ENCODE data around the gene PLAGL2. TPM values are rescaled to one million over a fixed set of nuclear protein-coding genes. Genes with fewer than 3 reads are reported as not detected.

The PLAGL2 gene
- total and polyA plus RNA-seq, 2 of the 4 experiments (the other 2 are of a cell fraction) = 2.9 to 7.7 TPM

GRCh38 chr20:32226391-32226790 is 18.8 kb upstream of the PLAGL2 start:
- ATAC-seq (ENCODE audit: low read depth) (no peak), DNase-seq (no peak)
- Histone ChIP-seq H4K20me1 (ENCODE audit: insufficient read depth, low read length) (no peaks in the 10 kb centered on the region; the same call in 1 of the 2 replicates), H4K8ac (ENCODE audit: low read depth in 2 of 2, low read length in 2 of 2) (no peak overlapping the region), H2BK15ac (ENCODE audit: low read depth, low read length) (no peak overlapping the region), H4K5ac (ENCODE audit: low read depth, low read length) (no peak overlapping the region), H3K27ac (ENCODE audit: insufficient read depth, low read length) (no peak overlapping the region), H3K18ac (ENCODE audit: low read depth, low read length) (no peak overlapping the region), H3K79me1 (ENCODE audit: low read depth in 1 of 2, low read length in 2 of 2) (peaks cover 3 to 10% of the 10 kb centered on the region in 2 experiments; a peak in 2 of 4 replicates), H3K4me2 (ENCODE audit: low read depth, low read length) (no peak overlapping the region), H3K4me3 (ENCODE audit: insufficient read depth, low read depth, low read length) (no peak overlapping the region), H2BK20ac (ENCODE audit: low read depth, low read length) (no peak overlapping the region), H3K4me1 (ENCODE audit: control insufficient read depth, insufficient read depth, low read length) (no peaks in the 10 kb centered on the region), H3K36me3 (ENCODE audit: control insufficient read depth, insufficient read depth, low read length) (peaks cover 43% of the 10 kb centered on the region), H3K23ac (ENCODE audit: low read depth, low read length) (no peak overlapping the region), H3K9me3 (ENCODE audit: control insufficient read depth, insufficient read depth, low read length) (no peaks in the 10 kb centered on the region), H3K14ac (replicated peaks; ENCODE audit: low read depth, low read length) (no peak overlapping the region), H2AK9ac (replicated peaks; ENCODE audit: low read depth, low read length, poor library complexity) (no peak overlapping the region), H2AFZ (replicated peaks; ENCODE audit: low read length, poor library complexity) (no peak overlapping the region), H3K27me3 (ENCODE audit: control insufficient read depth, insufficient read depth, low read length) (no peaks in the 10 kb centered on the region), H3K56ac (ENCODE audit: extremely low read depth, insufficient read depth, low read length) (no peak overlapping the region), H3K9me1 (ENCODE audit: insufficient read depth, low read length) (peaks cover 7% of the 10 kb centered on the region), H2BK5ac (ENCODE audit: low read depth, low read length, poor library complexity, severe bottlenecking) (no peak overlapping the region), H2BK120ac (ENCODE audit: low read depth, low read length) (no peak overlapping the region), H3K4ac (ENCODE audit: low read depth, low read length) (no peak overlapping the region), H3K9ac (ENCODE audit: low read depth, low read length) (no peak overlapping the region), H2AK5ac (ENCODE audit: low read depth, low read length) (no peak overlapping the region), H4K91ac (ENCODE audit: insufficient read depth, low read depth, low read length) (no peak overlapping the region)
- ChIA-PET POLR2A (ENCODE audit: unreplicated experiment) (no interaction called here), CTCF (no interaction called here)
- WGBS, 2 experiments (ENCODE audit: extremely low coverage in 2 of 2, insufficient read length in 1 of 2) = no CpG with 5 or more reads among the region's 1 CpG
- dilution Hi-C loops (cut with HindIII; ENCODE audit: low sequenced_read_pairs, unreplicated experiment) = no loop called here
- TF ChIP-seq MAZ (IDR thresholded peaks at IDR 0.05; ENCODE audit: borderline replicate concordance, low read depth, low read length) = no peak
- TF ChIP-seq CTCF (conservative IDR thresholded peaks at IDR 0.05; ENCODE audit: low read depth, low read length) = no peak
- no peak for TF ChIP-seq ELK1 (IDR thresholded peaks at IDR 0.05; ENCODE audit: borderline replicate concordance, low read depth, low read length)
- no peak for TF ChIP-seq SMC3 (IDR thresholded peaks at IDR 0.05; ENCODE audit: low read depth, low read length)
- TF ChIP-seq FOS (IDR thresholded peaks at IDR 0.05; ENCODE audit: low read depth, low read length) = no peak
- TF ChIP-seq RFX5 (IDR thresholded peaks at IDR 0.05; ENCODE audit: low read depth, low read length) = no peak
- no peak for TF ChIP-seq NFE2L2 (IDR thresholded peaks at IDR 0.05; ENCODE audit: low read depth, low read length)
- TF ChIP-seq BHLHE40 (IDR thresholded peaks at IDR 0.05; ENCODE audit: low read depth, low read length) = no peak
- TF ChIP-seq CEBPB (IDR thresholded peaks at IDR 0.05; ENCODE audit: low read depth, low read length) = no peak
- TF ChIP-seq CHD1 (IDR thresholded peaks at IDR 0.05; ENCODE audit: low read depth, low read length) = no peak
- TF ChIP-seq USF2 (IDR thresholded peaks at IDR 0.05; ENCODE audit: low read depth, low read length) = no peak
- TF ChIP-seq POLR2A (IDR thresholded peaks at IDR 0.05; ENCODE audit: low read depth, low read length) = no peak
- TF ChIP-seq MXI1 (IDR thresholded peaks at IDR 0.05; ENCODE audit: borderline replicate concordance, low read depth, low read length) = no peak
- intact Hi-C loops (cut with micrococcal nuclease) = no loop called here
- in situ Hi-C loops (cut with MboI; ENCODE audit: low sequenced_read_pairs) = no loop called here
- BruUV-seq (replicated peaks) = no TSS peak

All from IMR-90 (cell line).